HCT116 (cell line): ENCODE results near the gene CNTNAP2. TPM values are rescaled to one million over a fixed set of nuclear protein-coding genes. Genes with fewer than 3 reads are reported as not detected.

ENCODE experiments used
- ATAC-seq: fragments of 200-7000 bp; cut with Tn5 transposase; 2 replicates; pipeline ENCODE4 v1.9.1; 2020; ENCODE audit warnings: mild to moderate bottlenecking, moderate library complexity
- BruUV-seq: library from RNA; stranded (reverse); fragments of 400-500 nt; replicated peaks from 2 replicates; lab custom pipeline; 2021; lab: Mats Ljungman, UMichigan
- CTCF ChIA-PET: fragments of 300-600 bp; sonication (Branson Sonifier 250); formaldehyde crosslinking; loops from one replicate; lab custom pipeline; 2021; ENCODE audit warnings: antibody characterized with exemption; lab: Charles Lee
- POLR2A ChIA-PET: fragments of 300-600, 350-600 bp; sonication (Branson Sonifier 250); formaldehyde crosslinking; loops from one replicate; lab custom pipeline; 2021; ENCODE audit warnings: antibody characterized with exemption; lab: Charles Lee
- RAD21 ChIA-PET, 2 experiments: fragments of 300-600 bp; sonication (Branson Sonifier 250); formaldehyde crosslinking; loops; one replicate each; lab custom pipeline; 2023; ENCODE audit warnings: low total read pairs in 2 of 2; ENCODE audit not compliant: uncharacterized antibody in 2 of 2, unreplicated experiment in 2 of 2, low non-redundant PET in 1 of 2; lab: Charles Lee
- DNase-seq: peaks from one replicate; pipeline ENCODE4 v3.0.0-alpha.2; 2010; ENCODE audit warnings: low read depth, low spot score
- H2AFZ ChIP-seq: fragments of 200-600 bp; shearing (Covaris generic), sonication (generic); 2 replicates; pipeline ENCODE4 v1.6.1; 2017; ENCODE audit warnings: low read depth, mixed run types, mixed read lengths, antibody characterized with exemption, low read length; ENCODE audit not compliant: poor library complexity, severe bottlenecking
- H3K27ac ChIP-seq: 2 replicates; pipeline ENCODE4 v1.5.1; 2012; ENCODE audit warnings: low read depth, low read length
- H3K27me3 ChIP-seq: fragments of 200-600 bp; sonication (generic); 2 replicates; pipeline ENCODE4 v1.6.1; 2016; ENCODE audit warnings: mixed run types, low read length, mixed read lengths; ENCODE audit not compliant: insufficient read depth
- H3K36me3 ChIP-seq, 2 experiments: fragments of 200-500 bp in 1 of 2; fragments of 200-600 bp in 1 of 2; sonication (Bioruptor generic) in 1 of 2; sonication (generic) in 1 of 2; 2 replicates each; pipeline versions ENCODE4 v1.5.1 to v1.6.1; 2014 to 2016; ENCODE audit warnings: low read length in 2 of 2, inconsistent platforms in 1 of 2, mixed read lengths in 1 of 2, mixed run types in 1 of 2; ENCODE audit not compliant: insufficient read depth in 2 of 2, control insufficient read depth in 1 of 2
- H3K4me1 ChIP-seq, 2 experiments: fragments of 200-600 bp in 1 of 2; sonication (generic) in 1 of 2; 2 replicates each; pipeline versions ENCODE4 v1.5.1 to v1.6.1; 2012 to 2017; ENCODE audit warnings: low read length in 2 of 2, inconsistent platforms in 1 of 2, mild to moderate bottlenecking in 1 of 2, mixed read lengths in 1 of 2, mixed run types in 1 of 2, moderate library complexity in 1 of 2; ENCODE audit not compliant: insufficient read depth in 2 of 2, control insufficient read depth in 1 of 2
- H3K4me2 ChIP-seq: fragments of 200-600 bp; sonication (generic); 2 replicates; pipeline ENCODE4 v1.6.1; 2017; ENCODE audit warnings: mixed run types, low read length, mixed read lengths
- H3K4me3 ChIP-seq, 2 experiments: fragments of 200-600 bp in 1 of 2; sonication (generic) in 1 of 2; replicated peaks in 1 of 2; 2 replicates each; pipeline ENCODE4 v1.5.1; 2011 to 2016; ENCODE audit warnings: low read length in 2 of 2, control low read depth in 1 of 2, low read depth in 1 of 2, mild to moderate bottlenecking in 1 of 2, mixed read lengths in 1 of 2, mixed run types in 1 of 2
- H3K79me2 ChIP-seq: fragments of 200-600 bp; sonication (generic); 2 replicates; pipeline ENCODE4 v1.6.1; 2017; ENCODE audit warnings: mild to moderate bottlenecking, mixed run types, low read length, moderate library complexity, mixed read lengths; ENCODE audit not compliant: insufficient read depth
- H3K9ac ChIP-seq: fragments of 200-600 bp; sonication (generic); 2 replicates; pipeline ENCODE4 v1.6.1; 2016; ENCODE audit warnings: low read length, mixed read lengths
- H3K9me2 ChIP-seq: fragments of 200-600 bp; sonication (generic), shearing (Covaris generic); 2 replicates; pipeline ENCODE4 v1.6.1; 2017; ENCODE audit warnings: mixed run types, mild to moderate bottlenecking, moderate library complexity; ENCODE audit not compliant: insufficient read depth
- H3K9me3 ChIP-seq, 2 experiments: fragments of 200-500 bp in 1 of 2; fragments of 200-600 bp in 1 of 2; sonication (Bioruptor generic) in 1 of 2; sonication (generic) in 1 of 2; 2 replicates each; pipeline ENCODE4 v1.6.1; 2014 to 2017; ENCODE audit warnings: low read length in 2 of 2, mixed read lengths in 2 of 2, inconsistent platforms in 1 of 2, low read depth in 1 of 2, mild to moderate bottlenecking in 1 of 2, mixed run types in 1 of 2, moderate library complexity in 1 of 2; ENCODE audit not compliant: control insufficient read depth in 1 of 2, insufficient read depth in 1 of 2
- H4K20me1 ChIP-seq: fragments of 200-600 bp; sonication (generic), shearing (Covaris generic); 2 replicates; pipeline ENCODE4 v1.6.1; 2017; ENCODE audit warnings: mixed run types, mild to moderate bottlenecking, moderate library complexity; ENCODE audit not compliant: insufficient read depth
- ATF3 ChIP-seq: IDR thresholded peaks from 2 replicates; pipeline ENCODE4 v1.6.1; 2012
- CEBPB ChIP-seq: IDR thresholded peaks from 2 replicates; pipeline ENCODE4 v1.6.1; 2012; ENCODE audit warnings: low read depth
- CTCF ChIP-seq, 3 experiments: fragments of 200-600 bp in 1 of 3; sonication (generic) in 1 of 3; IDR thresholded peaks in 2 of 3; conservative IDR thresholded peaks in 1 of 3; 2 replicates each; pipeline ENCODE4 v1.5.1; 2012 to 2017; ENCODE audit warnings: low read depth in 2 of 3, low read length in 2 of 3, antibody characterized with exemption in 1 of 3, borderline replicate concordance in 1 of 3, control low read depth in 1 of 3, mild to moderate bottlenecking in 1 of 3, mixed read lengths in 1 of 3, mixed run types in 1 of 3, moderate library complexity in 1 of 3; ENCODE audit not compliant: insufficient read depth in 1 of 3
- JUND ChIP-seq: IDR thresholded peaks from 2 replicates; pipeline ENCODE4 v1.6.1; 2012
- MAX ChIP-seq: IDR thresholded peaks from 2 replicates; pipeline ENCODE4 v1.6.1; 2012
- POLR2AphosphoS5 ChIP-seq: IDR thresholded peaks from 2 replicates; pipeline ENCODE4 v1.6.1; 2011; ENCODE audit warnings: mild to moderate bottlenecking, low read depth, low read length, moderate library complexity
- RAD21 ChIP-seq: IDR thresholded peaks from 2 replicates; pipeline ENCODE4 v1.6.1; 2012; ENCODE audit warnings: low read depth, mild to moderate bottlenecking
- SP1 ChIP-seq: IDR thresholded peaks from 2 replicates; pipeline ENCODE4 v1.6.1; 2012; ENCODE audit warnings: low read depth
- SRF ChIP-seq: IDR thresholded peaks from 2 replicates; pipeline ENCODE4 v1.6.1; 2012; ENCODE audit warnings: low read depth
- TCF7L2 ChIP-seq: IDR thresholded peaks from 2 replicates; pipeline ENCODE4 v1.7.0; 2011; ENCODE audit warnings: borderline replicate concordance, inconsistent platforms; ENCODE audit not compliant: insufficient read depth, insufficient read length; ENCODE audit errors: extremely low read depth
- YY1 ChIP-seq: IDR thresholded peaks from 2 replicates; pipeline ENCODE4 v1.6.1; 2011; ENCODE audit warnings: low read length, low read depth, moderate library complexity, mild to moderate bottlenecking; ENCODE audit not compliant: insufficient replicate concordance; ENCODE audit errors: extremely low read depth
- ZBTB33 ChIP-seq: IDR thresholded peaks from 2 replicates; pipeline ENCODE4 v1.6.1; 2011; ENCODE audit warnings: mild to moderate bottlenecking, low read length, moderate library complexity; ENCODE audit not compliant: insufficient replicate concordance; ENCODE audit errors: extremely low read depth
- ZNF274 ChIP-seq: fragments of 200-500 bp; sonication (Bioruptor generic); IDR thresholded peaks from 2 replicates; pipeline ENCODE4 v1.6.1; 2014; ENCODE audit warnings: mild to moderate bottlenecking, low read depth, low read length, inconsistent platforms
- intact Hi-C: fragments of 100-400 bp; cut with micrococcal nuclease; formaldehyde crosslinking; loops from 2 replicates; pipeline ENCODE4 v1.10.0; 2022
- total RNA-seq: library from RNA; stranded (reverse); gene quantifications from one replicate; pipeline ENCODE4 v1.2.1, GENCODE V29; 2021; ENCODE audit not compliant: unreplicated experiment

The CNTNAP2 gene
- total RNA-seq, 1 experiment from 2014 or later = 0.37 TPM

- intact Hi-C loops = no loop called here
- Histone ChIP-seq H3K9me3 (peaks cover 11 to 21% of the 10 kb centered on the region in 2 experiments; a peak in 2 of 4 replicates), H3K36me3 (no peaks in the 10 kb centered on the region)
- CTCF ChIA-PET = no interaction called here
- TF ChIP-seq RAD21 (no peak), CEBPB (no peak), TCF7L2 (no peak), YY1 (no peak), ZBTB33 (no peak), MAX (no peak), POLR2AphosphoS5 (no peak), JUND (no peak), ZNF274 (no peak), SRF (no peak), SP1 (no peak), ATF3 (no peak), CTCF (IDR thresholded peaks at IDR 0.05 in 2 of 3, conservative IDR thresholded peaks at IDR 0.05 in 1 of 3; ENCODE audit: borderline replicate concordance in 1 of 3, insufficient read depth in 1 of 3, low read depth in 2 of 3, low read length in 2 of 3) (no peak)
- TF ChIP-seq, all 23 proteins: peak for 0
- Histone ChIP-seq H4K20me1 (no peaks in the 10 kb centered on the region), H3K9me2 (no peaks in the 10 kb centered on the region), H3K9ac (no peak overlapping the region), H3K4me3 (no peak overlapping the region), H3K4me1 (no peaks in the 10 kb centered on the region), H3K27ac (no peak overlapping the region), H3K4me2 (no peak overlapping the region), H3K79me2 (no peaks in the 10 kb centered on the region), H3K27me3 (no peaks in the 10 kb centered on the region), H2AFZ (no peak overlapping the region)
- POLR2A ChIA-PET = no interaction called here
- RAD21 ChIA-PET = no interaction called here
- DNase-seq (no peak), ATAC-seq (no peak)
- BruUV-seq = no TSS peak
These were observed 714.1 kb downstream of the CNTNAP2 start for GRCh38 chr7:146830686-146831085.
